ENCODE results near the gene P2RX2.
"Not testable (repeated sequence)": the region's sequence is repeated elsewhere in the genome, so short reads cannot be mapped to it uniquely, and the experiment has no call there.

The P2RX2 gene

DNA sequence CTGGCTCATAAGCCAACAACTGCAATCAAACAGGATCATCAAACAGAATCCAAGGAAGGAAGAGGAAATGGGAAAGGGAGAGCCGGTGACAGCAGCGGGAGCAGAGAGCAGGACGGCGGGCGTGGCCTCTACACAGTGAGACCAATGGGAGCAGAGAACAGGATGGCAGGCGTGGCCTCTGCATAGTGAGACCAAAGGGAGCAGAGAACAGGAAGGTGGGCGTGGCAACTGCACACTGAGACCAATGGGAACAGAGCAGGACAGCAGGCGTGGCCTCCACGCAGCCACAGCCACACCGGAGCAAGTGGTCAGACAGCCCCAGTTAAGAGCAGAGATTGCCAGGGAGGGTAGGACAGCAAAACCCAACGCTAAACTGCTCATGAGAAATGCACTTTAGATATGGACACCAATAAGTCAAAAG is 24.6 kb upstream of the P2RX2 start:
- H3K4me3 ChIP-seq (ENCODE audit: low read depth, low read length) = no peak overlapping the region
- DNase-seq (ENCODE audit: low read depth) = peak; percentile 25
- TF ChIP-seq, protein P1, sequence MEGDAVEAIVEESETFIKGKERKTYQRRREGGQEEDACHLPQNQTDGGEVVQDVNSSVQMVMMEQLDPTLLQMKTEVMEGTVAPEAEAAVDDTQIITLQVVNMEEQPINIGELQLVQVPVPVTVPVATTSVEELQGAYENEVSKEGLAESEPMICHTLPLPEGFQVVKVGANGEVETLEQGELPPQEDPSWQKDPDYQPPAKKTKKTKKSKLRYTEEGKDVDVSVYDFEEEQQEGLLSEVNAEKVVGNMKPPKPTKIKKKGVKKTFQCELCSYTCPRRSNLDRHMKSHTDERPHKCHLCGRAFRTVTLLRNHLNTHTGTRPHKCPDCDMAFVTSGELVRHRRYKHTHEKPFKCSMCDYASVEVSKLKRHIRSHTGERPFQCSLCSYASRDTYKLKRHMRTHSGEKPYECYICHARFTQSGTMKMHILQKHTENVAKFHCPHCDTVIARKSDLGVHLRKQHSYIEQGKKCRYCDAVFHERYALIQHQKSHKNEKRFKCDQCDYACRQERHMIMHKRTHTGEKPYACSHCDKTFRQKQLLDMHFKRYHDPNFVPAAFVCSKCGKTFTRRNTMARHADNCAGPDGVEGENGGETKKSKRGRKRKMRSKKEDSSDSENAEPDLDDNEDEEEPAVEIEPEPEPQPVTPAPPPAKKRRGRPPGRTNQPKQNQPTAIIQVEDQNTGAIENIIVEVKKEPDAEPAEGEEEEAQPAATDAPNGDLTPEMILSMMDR (IDR thresholded peaks at IDR 0.05; ENCODE audit: low read depth, low read length, missing control alignments) = no peak

DNA sequence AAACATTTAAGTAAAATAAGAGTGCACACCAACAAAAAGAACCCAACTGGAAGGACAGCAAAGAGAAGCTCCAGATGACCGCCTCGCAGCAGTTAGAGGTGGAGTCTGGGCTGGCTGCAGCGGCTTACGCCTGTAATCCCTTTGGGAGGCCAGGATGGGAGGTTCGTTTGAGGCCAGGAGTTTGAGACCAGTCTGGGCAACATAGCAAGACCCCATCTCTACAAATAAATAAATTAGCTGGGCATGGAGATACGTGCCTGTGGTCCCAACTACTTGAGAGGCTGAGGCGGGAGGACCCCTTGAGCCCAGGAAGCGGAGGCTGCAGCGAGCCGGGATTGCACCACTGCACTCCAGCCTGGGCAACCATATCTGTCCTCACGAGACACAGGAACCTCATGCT is 23.4 kb upstream of the P2RX2 start:
- no peak overlapping the region for H3K4me3 ChIP-seq (ENCODE audit: low read depth, low read length)
- DNase-seq (ENCODE audit: low read depth) = no peak
- TF ChIP-seq, protein P1 (IDR thresholded peaks at IDR 0.05; ENCODE audit: low read depth, low read length, missing control alignments) = no peak

DNA sequence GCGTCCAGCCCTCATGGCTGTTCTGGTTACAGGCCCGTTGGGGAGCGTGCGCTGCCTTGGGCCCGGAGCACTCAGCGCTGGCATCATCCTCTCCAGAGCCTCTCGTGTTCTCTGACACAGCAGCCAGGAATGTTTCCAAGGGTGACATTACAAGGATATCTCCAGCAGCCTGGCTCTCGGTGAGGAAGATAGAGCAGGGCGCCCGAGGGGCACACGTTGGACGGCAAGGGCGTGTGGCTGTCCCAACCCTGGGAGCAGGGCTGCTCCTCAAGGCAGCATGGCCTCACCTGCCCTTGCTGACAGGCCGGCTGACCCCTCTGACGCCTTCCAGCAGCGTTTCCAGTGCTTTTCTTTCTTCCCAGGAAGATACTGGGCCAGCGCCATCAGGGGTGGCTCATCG is 22.6 kb upstream of the P2RX2 start:
- DNase-seq (ENCODE audit: low read depth) = no peak
- TF ChIP-seq, protein P1 (IDR thresholded peaks at IDR 0.05; ENCODE audit: low read depth, low read length, missing control alignments) = no peak
- no peak overlapping the region for H3K4me3 ChIP-seq (ENCODE audit: low read depth, low read length)

DNA sequence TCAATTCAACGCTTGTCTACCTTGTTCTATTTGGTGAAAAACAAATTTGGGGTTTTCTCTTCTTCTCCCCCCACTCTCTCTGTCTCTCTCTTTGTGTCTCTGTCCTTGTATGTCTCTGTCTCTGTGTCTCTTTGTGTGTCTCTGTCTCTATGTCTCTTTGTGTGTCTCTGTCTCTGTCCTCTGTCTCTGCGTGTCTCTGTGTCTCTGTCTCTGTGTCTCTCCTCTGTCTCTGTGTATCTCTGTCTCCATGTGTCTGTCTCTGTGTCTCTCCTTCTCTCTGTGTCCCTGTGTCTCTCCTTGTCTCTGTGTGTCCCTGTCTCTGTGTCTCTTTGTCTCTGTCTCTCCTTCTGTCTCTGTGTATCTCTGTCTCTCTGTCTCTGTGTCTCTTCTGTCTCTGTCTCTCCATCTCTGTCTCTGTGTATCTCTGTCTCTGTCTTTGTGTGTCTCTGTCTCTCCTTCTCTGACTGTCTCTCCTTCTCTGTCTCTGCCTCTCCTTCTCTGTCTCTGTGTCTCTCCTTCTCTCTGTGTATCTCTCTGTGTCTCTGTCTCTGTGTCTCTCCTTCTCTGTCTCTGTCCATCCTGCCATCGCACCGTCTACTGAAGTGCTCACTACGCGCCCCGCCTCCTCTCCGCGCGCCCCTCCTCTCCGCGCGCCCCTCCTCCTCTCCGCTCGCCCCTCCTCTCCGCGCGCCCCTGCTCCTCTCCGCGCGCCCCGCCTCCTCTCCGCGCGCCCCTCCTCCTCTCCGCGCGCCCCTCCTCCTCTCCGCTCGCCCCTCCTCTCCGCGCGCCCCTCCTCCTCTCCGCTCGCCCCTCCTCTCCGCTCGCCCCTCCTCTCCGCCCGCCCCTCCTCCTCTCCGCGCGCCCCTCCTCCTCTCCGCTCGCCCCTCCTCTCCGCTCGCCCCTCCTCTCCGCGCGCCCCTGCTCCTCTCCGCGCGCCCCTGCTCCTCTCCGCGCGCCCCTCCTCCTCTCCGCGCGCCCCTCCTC is 21.0 kb upstream of the P2RX2 start:
- H3K4me3 ChIP-seq (ENCODE audit: low read depth, low read length) = no peak overlapping the region
- DNase-seq (ENCODE audit: low read depth) = no peak
- TF ChIP-seq, protein P1 (IDR thresholded peaks at IDR 0.05; ENCODE audit: low read depth, low read length, missing control alignments) = no peak

DNA sequence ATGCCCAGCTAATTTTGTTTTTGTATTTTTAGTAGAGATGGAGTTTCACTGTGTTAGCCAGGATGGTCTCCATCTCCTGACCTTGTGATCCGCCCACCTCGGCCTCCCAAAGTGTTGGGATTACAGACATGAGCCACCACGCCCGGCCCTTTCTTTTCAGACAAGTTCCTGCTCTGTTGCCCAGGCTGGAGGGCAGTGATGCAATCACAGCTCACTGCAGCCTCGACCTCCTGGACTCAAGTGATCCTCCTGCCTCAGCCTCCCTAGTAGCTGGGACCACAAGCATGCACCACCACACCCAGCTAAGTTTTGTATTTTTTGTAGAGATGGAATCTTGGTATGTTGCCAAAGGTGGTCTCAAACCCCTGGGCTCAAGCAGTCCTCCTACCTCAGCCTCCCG is 19.1 kb upstream of the P2RX2 start:
- not testable (repeated sequence) for H3K4me3 ChIP-seq (ENCODE audit: low read depth, low read length); DNase-seq (ENCODE audit: low read depth)

DNA sequence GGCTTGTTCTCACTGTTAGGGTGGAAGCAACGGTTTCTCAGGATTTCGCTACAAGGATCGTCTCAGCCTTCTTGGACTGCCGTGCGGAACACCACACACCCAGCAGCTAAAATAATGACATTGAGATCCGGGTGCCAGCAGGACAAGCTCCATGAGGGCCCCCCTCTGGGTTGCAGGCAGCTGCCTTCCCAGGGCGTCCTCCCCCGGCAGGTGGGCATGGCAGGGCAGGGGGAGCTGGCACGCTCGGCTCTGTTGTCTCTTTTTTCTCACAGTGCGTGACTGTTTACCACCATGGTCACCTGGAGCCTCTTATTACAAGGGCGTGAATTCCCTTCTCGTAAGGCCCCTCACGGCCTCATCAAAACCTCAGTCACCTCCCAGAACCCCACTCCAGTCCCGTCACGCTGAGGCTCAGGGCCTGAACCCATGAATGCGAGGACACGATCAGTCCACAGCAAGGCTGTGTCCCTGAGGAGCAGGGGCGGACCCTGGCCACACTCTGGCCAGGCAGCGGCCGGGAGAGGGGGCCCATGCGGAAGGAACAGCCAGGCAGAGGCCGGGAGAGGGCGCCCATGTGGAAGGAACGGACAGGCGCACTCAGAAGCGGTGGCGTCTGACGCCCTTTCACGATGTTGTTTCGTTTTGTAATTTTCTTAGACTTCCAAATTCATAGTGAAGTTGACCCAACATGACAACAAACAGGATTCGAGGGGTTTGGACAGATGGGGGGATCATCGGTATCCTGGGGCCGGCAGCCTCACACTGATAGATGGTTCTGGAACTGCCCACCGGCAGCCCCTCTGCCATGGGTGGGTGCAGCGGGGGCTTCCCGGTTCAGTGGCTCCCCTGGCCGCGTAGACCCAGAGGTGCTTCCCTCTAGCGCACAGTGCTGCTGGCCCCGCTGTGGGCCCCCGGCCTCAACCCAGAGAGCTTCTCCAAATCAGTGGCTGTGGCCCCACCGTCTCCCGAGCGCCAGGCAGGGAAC is 18.2 kb upstream of the P2RX2 start:
- H3K4me3 ChIP-seq (ENCODE audit: low read depth, low read length) = peak overlapping the region; percentile 31
- no peak for DNase-seq (ENCODE audit: low read depth)
- TF ChIP-seq, protein P1 (IDR thresholded peaks at IDR 0.05; ENCODE audit: low read depth, low read length, missing control alignments) = peak; percentile 30
